Measurements from ENCODE around the gene SLC18A3. TPM values are rescaled to one million over a fixed set of nuclear protein-coding genes. Genes with fewer than 3 reads are reported as not detected.
A peak's percentile ranks its signal among the peaks of the same experiment; 100 is the strongest.

Gene SLC18A3
- total RNA-seq, 1 donor from 2014 or later: not detected

- DNase-seq (ENCODE audit: missing footprints) (no peak), ATAC-seq (no peak)
- intact Hi-C loops (cut with DNase I): no loop called here
These were observed 15.0 kb upstream of the SLC18A3 start for GRCh38 chr10:49595003-49595712.

DNA sequence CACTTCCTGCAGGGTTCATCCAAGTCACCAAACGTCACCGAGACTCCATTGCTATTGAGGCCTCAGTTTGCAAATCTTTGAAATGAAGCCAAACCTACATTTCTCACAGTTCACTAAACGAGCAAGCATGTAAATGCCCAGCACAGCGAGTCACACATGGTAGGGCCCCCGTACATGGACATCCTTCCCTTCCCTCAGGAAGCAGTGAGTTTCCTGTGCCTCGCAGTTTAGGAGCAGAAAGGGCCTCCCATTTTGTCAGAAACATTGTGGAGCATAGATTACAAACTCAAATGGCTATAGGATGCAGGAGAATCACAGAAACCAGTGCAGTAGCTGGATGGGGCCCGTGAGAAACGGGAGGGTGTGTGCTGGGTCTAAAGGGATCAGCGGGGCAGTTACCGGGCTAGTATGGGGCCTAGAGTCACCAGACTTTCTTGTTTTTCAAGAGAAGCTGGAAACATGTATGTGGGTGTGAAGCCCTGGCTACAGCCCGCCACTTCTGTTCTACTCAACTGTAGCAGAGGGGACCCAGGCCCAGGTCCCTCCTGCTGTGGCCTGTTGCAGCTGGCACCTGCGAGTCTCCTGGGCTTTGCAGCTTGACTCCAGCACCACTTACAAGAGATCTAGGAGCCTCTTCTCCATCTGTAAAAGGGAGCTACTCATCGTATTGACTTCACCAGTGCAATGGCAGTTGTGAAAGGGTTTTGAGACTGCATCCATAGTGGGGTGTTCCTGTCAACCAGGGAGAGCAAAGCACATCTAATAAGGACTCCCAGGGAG is 14.2 kb upstream of the SLC18A3 start:
- intact Hi-C loops (cut with DNase I): loop anchor here (2.0 kb wide), 1 partner anchor 629 kb away; no protein-coding TSS in a partner anchor
- ATAC-seq (no peak), DNase-seq (ENCODE audit: missing footprints) (no peak)

DNA sequence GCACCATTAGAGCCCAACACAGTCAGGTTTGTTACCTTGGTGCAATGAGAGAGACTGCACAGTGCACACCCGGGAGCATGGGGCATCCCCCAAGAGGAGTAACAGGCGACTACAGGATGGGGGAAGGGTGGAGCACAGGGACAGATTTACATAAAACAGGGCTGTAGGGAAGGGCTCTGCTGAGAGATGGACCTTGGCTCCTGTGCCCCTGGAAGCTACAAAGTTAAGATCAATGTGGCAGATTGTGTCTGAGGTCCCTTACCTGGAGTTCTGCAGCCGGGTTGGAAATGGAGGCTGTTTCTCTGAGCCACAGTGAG is 13.7 kb upstream of the SLC18A3 start:
- intact Hi-C loops (cut with DNase I): loop anchor here (2.0 kb wide), 1 partner anchor 628 kb away; no protein-coding TSS in a partner anchor
- no peak for DNase-seq (ENCODE audit: missing footprints)

GRCh38 chr10:49596836-49597235 is 13.3 kb upstream of the SLC18A3 start:
- no peak for DNase-seq (ENCODE audit: missing footprints)
- intact Hi-C loops (cut with DNase I): loop anchor here (2.0 kb wide), 1 partner anchor 628 kb away; no protein-coding TSS in a partner anchor
- no peak for ATAC-seq

More for the DNA sequence above, 13.7 kb upstream of the SLC18A3 start:
- ATAC-seq: no peak

- no peak for DNase-seq (ENCODE audit: missing footprints)
- intact Hi-C loops (cut with DNase I): loop anchor here (2.0 kb wide), 1 partner anchor 627 kb away; no protein-coding TSS in a partner anchor
- ATAC-seq: no peak
These were observed 12.5 kb upstream of the SLC18A3 start for GRCh38 chr10:49597426-49598163.

DNA sequence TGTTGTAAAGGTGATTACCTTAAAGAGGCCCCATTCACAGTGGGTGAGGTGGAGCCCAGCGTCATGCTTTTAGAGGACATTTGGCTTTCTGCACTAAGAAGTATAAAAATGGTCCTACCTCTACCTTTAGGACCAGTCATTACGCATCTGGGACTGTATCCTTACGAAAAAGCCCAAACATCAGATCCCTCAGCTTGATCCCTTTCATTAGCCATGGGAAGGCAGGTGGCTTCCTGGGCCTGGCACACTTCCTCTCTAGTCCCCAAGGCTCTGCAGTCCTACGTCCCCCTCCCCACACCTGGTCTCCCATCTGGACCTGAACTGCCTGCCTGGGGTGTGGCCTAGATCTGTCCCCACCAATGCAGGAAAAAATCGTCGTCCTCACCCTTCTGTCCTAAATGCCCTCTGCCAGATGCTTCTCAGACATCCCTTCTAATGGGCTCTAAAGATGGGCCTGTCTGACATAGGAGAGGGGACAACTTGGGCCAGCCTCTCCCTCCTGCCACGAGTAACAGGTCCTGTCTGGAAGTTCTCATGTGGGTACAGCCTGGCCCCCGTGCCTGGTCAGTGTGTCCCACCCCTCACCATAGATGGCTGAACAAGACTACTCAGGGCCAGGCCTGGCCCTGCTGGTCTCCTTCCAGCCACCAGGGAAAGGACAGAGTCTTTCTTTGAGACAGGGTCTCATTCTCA is 11.8 kb upstream of the SLC18A3 start:
- intact Hi-C loops (cut with DNase I): no loop called here
- ATAC-seq: no peak
- no peak for DNase-seq (ENCODE audit: missing footprints)

- DNase-seq (ENCODE audit: missing footprints) (no peak), ATAC-seq (no peak)
- intact Hi-C loops (cut with DNase I): no loop called here
These were observed 11.1 kb upstream of the SLC18A3 start for GRCh38 chr10:49598986-49599385.

- intact Hi-C loops (cut with DNase I): no loop called here
- DNase-seq (ENCODE audit: missing footprints) (no peak), ATAC-seq (no peak)
These were observed 10.6 kb upstream of the SLC18A3 start for GRCh38 chr10:49599546-49599945.

DNA sequence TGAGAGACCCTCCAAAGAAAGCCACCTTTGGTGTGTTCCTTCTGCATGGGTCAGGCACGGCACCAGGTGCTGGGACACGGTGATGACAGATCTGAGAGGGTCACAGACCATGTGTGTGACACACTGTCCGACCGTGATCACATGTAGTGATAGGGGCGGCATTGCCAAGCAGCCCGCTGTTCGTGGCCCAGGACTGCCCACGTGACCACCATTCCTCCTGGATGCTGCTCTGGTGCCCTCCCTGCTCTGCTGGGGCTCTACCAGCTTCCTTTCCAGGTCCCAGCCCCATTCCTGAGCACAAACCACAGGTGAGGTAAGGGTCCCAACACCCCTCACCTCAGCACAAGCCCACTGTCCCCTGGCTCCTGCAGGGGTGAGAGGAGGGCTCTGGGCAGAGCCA is 10.1 kb upstream of the SLC18A3 start:
- intact Hi-C loops (cut with DNase I): no loop called here
- no peak for ATAC-seq
- no peak for DNase-seq (ENCODE audit: missing footprints)

- DNase-seq (ENCODE audit: missing footprints) (no peak), ATAC-seq (no peak)
- intact Hi-C loops (cut with DNase I): no loop called here
These were observed 9.2 kb upstream of the SLC18A3 start for GRCh38 chr10:49600781-49601400.

DNA sequence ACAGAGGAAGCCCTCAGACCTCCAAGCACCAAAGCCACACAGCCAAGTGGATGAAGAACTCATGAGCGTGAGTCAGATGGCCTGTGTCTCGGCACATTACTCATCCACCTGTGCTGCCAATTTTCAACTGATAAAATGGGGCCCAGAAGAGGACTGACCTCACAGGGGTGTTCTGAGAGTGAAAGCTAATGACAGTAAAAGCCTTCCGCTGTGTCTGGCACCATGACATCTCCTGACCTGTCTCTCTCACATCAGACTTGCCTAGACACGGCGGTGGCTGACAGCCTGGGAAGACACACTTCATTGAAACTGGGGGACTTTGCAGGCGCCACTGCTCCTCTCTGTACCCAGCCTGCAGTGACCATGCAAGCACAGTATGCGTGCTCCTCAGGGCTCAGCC is 8.3 kb upstream of the SLC18A3 start:
- DNase-seq (ENCODE audit: missing footprints) (peak; percentile 61), ATAC-seq (no peak)
- intact Hi-C loops (cut with DNase I): no loop called here

DNA sequence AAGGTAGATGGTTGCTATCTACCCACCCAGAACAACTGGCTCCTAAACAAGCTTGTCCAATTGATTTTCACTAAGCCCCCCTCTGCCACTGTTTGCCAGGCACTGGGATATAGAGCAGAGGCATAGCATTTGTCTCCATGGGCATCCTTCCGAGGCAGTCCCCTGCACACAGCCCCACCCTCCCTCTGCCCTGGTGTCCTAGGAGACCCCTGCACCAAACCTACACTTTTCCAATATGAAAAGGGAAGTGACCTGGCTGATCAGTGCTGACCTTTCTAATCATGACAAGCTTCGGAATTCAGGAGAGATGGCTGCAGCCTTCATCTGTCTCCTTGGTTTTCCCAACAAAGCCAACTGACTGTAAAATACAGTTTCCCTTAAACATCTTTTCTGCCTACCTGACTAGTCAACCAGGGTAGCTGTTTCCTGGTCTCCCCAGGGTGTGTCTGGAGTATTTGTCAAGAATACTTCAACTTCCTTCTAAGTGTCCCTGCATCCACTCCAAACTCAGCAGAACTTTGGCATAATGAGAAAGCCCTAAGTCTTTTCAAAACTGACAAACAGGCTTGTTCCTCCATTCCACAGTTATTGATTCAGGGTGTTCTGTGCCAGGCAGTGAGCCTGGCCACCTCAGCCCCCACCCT is 7.6 kb upstream of the SLC18A3 start:
- intact Hi-C loops (cut with DNase I): no loop called here
- ATAC-seq: no peak
- no peak for DNase-seq (ENCODE audit: missing footprints)

GRCh38 chr10:49605216-49605938 is 4.7 kb upstream of the SLC18A3 start:
- DNase-seq (ENCODE audit: missing footprints) (no peak), ATAC-seq (no peak)
- intact Hi-C loops (cut with DNase I): no loop called here

GRCh38 chr10:49605939-49606509 is 4.1 kb upstream of the SLC18A3 start:
- intact Hi-C loops (cut with DNase I): no loop called here
- ATAC-seq (no peak), DNase-seq (ENCODE audit: missing footprints) (no peak)

GRCh38 chr10:49606981-49607535 is 3.1 kb upstream of the SLC18A3 start:
- no peak for ATAC-seq
- intact Hi-C loops (cut with DNase I): no loop called here

DNA sequence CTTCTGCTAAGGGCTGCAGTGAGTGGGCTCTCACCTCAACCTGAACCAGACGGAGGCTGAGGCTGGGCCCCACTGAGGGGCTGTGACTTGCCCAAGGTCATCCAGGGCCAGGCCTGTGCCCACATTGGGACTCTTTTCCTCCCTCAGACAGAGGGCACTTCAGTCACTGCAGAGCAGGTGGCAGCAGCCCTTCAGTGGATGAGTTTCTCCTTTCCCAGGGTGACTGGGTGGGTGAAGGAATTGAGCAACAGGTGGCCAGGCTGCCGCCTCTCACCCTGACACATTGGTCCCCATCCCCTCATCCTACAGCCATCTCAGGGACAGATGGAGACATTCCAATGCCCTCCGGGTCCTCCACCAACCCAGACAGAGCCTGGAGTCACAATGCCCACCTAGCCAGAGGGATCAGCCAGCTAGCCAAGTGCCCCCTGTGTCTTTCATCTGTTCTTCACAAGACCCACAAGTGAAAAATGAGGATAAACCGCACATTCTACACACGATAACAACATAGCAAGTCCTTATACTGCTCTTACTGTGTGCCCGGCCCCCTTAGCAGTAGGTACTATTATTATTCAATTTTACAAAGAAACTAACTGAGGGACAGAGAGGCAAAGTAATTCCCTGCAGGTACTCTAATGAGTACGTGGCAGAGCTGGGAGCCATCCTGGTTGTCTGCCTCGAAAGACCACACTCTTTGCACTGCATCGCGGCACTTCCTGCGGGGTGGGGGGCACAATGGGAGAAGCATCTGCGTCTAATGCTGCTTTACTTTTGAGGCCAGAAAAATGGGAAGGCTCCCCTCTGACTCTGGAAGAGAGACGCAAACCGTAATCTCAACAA is 1.7 kb upstream of the SLC18A3 start:
- intact Hi-C loops (cut with DNase I): no loop called here
- ATAC-seq (no peak), DNase-seq (ENCODE audit: missing footprints) (no peak)

More at GRCh38 chr10:49606981-49607535, 3.1 kb upstream of the SLC18A3 start:
- DNase-seq (ENCODE audit: missing footprints): no peak

Data from Right ventricle myocardium inferior (tissue), 1 donor.